ENCODE results near the gene ALG8.
"Not testable (repeated sequence)": the region's sequence is repeated elsewhere in the genome, so short reads cannot be mapped to it uniquely, and the experiment has no call there.

ALG8 gene

DNA sequence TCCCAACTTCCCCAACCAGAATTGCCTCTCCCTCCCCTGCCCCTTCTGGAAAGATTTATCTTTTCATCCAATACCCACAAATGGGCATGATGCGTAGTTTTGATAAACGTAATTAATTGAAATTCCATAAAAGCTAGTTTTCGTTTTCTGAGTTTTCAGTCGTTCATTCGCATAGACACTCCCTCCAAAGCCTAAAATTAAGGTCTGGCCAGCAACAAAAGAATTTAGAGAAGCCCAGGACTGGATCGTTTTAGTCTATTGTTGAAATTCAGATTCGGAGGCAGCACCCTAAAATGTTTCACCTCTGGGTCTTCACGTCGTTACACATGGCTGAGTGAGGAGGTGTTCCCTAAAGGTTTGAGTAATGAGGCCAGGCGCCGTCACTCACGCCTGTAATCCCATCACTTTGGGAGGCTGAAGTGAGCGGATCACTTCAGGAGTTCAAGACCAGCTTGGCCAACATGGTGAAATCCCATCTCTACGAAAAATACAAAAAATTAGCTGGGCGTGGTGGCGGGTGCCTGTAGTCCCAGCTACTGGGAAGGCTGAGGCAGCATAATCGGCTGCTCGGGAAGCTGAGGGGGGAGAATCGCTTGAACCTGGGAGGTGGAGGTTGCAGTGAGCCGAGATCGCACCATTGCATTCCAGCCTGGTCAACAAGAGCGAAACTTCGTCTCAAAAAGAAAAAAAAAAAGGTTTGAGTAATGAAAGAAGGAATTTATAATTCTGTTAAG is 59.2 kb downstream of the ALG8 start:
- DNase-seq: no peak
- in situ Hi-C loops (cut with HindIII; ENCODE audit: low pct_ligation_motif_present, low pct_unique_long_range_greater_than_20kb, low sequenced_read_pairs): no loop called here

- in situ Hi-C loops (cut with HindIII; ENCODE audit: low pct_ligation_motif_present, low pct_unique_long_range_greater_than_20kb, low sequenced_read_pairs): no loop called here
- peak; percentile 75 for DNase-seq
Observed at GRCh38 chr11:78079232-78080083, 60.0 kb downstream of the ALG8 start, which contains the start of gene NDUFC2. Gene NDUFC2 (minus strand): TSS chr11:78079862. CDS start chr11:78079744, 118 bp downstream.

DNA sequence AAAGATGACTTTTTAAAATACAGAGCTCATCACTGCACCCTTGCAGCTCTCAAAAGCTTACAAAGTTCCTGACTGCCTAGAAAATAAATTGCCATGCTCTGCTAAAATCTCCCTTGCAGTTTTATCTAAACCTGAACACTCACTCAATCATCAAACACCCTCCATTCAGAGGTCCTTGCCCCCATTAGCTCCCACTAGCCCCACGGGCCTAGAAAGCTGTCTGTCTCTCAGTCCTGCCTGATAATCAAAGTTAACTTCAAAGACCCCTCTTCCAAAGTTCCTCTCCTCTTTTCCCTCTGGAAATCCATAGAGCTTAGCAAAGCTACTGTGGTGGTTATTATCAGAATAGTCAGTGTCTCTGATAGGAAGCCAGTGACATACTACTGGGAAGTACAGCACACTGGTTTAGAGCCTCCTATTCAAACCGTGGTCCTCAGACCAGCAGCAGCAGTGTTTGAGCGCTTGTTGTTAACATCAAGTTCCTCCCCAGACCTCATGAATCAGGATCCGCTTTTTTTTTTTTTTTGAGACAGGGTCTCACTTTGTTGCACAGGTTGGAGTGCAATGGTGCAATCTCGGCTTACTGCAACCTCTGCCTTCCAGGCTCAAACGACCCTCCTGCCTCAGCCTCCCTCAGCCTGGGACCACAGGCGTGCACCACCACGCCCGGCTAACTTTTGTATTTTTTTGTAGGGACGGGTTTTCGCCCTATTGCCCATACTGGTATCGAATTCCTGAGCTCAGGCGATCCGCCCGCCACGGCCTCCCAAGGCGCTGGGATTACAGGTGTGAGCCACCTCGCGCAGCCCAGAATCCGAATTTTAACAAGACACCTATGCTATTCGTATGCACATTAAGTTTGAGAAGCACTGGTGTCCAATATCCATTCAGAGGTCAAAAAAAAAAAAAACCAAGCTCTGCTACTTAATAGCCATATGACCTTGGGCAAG is 60.9 kb downstream of the ALG8 start:
- in situ Hi-C loops (cut with HindIII; ENCODE audit: low pct_ligation_motif_present, low pct_unique_long_range_greater_than_20kb, low sequenced_read_pairs): no loop called here
- DNase-seq: no peak

GRCh38 chr11:78077592-78077991 is 61.8 kb downstream of the ALG8 start:
- in situ Hi-C loops (cut with HindIII; ENCODE audit: low pct_ligation_motif_present, low pct_unique_long_range_greater_than_20kb, low sequenced_read_pairs); DNase-seq: not testable (repeated sequence)

DNA sequence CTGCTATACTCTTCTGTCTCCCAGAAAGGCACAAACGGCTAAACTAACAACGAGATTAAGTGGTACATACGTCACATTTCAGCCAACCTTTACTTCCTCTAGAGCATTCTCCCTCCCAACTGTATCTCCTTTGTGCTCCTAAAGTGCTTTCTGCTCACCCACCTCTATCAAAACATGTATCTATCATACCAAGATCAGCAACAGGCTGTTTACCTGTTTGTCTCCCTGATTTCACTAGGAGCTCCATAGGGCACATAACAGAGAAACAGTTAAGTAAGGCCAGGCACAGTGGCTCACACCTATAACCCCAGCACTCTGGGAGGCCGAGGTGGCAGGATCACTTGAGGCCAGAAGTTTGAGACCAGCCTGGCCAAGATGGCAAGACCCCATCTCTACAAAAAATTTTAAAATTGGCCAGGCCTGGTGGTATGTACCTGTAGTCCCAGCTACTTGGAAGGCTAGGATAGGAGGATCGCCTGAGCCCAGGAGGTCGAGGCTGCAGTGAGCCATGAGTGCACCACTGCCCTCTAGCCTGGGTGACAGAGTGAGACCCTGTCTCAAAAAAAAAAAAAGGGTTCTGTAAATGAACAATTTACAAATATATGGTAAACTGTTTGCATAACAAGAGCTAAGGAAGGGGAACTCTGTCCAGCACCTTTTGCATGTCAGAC is 62.6 kb downstream of the ALG8 start:
- no peak for DNase-seq
- in situ Hi-C loops (cut with HindIII; ENCODE audit: low pct_ligation_motif_present, low pct_unique_long_range_greater_than_20kb, low sequenced_read_pairs): no loop called here

GRCh38 chr11:78074756-78075155 is 64.7 kb downstream of the ALG8 start:
- no peak for DNase-seq
- in situ Hi-C loops (cut with HindIII; ENCODE audit: low pct_ligation_motif_present, low pct_unique_long_range_greater_than_20kb, low sequenced_read_pairs): no loop called here

DNA sequence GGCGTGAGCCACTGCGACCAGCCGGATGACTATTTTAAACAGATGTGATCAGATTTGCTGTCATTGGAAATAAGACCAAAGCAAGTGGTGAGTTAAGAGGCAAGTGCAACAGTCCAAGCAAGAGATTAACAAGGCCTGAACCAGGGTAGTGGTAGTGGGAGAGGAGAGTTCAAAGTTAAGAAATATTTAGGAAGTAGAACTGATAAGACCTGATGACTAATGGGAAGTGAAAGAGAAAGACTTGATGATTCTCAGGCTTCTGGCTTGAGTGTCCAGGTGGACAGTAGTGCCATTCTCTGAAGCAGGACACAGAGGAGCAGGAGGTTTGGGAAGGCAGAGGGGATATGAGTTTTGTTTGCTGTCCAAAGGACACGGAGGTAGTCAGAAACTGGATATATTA is 67.0 kb downstream of the ALG8 start:
- in situ Hi-C loops (cut with HindIII; ENCODE audit: low pct_ligation_motif_present, low pct_unique_long_range_greater_than_20kb, low sequenced_read_pairs): no loop called here
- DNase-seq: no peak

DNA sequence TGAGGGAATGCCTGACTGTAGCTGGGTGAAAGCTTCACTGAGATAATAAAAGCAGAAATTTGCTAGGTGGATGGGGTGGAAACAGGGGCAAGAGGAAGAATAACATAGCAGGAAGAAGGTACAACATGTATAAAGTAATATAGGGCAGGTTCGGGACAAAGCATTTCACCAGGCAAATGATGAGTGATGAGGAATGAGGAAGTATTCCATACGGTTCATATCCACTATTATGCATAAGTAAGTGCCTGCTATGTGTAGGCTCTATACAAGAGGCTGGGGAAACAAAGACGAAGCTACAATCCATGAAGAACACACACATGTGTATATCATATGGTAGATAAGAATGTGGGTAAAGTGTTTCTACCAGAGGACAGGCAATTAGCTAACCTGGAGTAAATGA is 67.7 kb downstream of the ALG8 start:
- in situ Hi-C loops (cut with HindIII; ENCODE audit: low pct_ligation_motif_present, low pct_unique_long_range_greater_than_20kb, low sequenced_read_pairs): no loop called here

GRCh38 chr11:78070621-78071020 is 68.8 kb downstream of the ALG8 start:
- no peak for DNase-seq
- in situ Hi-C loops (cut with HindIII; ENCODE audit: low pct_ligation_motif_present, low pct_unique_long_range_greater_than_20kb, low sequenced_read_pairs): no loop called here

More for the DNA sequence above, 67.7 kb downstream of the ALG8 start:
- no peak for DNase-seq

- DNase-seq: no peak
- in situ Hi-C loops (cut with HindIII; ENCODE audit: low pct_ligation_motif_present, low pct_unique_long_range_greater_than_20kb, low sequenced_read_pairs): no loop called here
Observed at GRCh38 chr11:78069465-78069864, 70.0 kb downstream of the ALG8 start.

- in situ Hi-C loops (cut with HindIII; ENCODE audit: low pct_ligation_motif_present, low pct_unique_long_range_greater_than_20kb, low sequenced_read_pairs): no loop called here
- no peak for DNase-seq
Observed at GRCh38 chr11:78067704-78068103, 71.7 kb downstream of the ALG8 start.

DNA sequence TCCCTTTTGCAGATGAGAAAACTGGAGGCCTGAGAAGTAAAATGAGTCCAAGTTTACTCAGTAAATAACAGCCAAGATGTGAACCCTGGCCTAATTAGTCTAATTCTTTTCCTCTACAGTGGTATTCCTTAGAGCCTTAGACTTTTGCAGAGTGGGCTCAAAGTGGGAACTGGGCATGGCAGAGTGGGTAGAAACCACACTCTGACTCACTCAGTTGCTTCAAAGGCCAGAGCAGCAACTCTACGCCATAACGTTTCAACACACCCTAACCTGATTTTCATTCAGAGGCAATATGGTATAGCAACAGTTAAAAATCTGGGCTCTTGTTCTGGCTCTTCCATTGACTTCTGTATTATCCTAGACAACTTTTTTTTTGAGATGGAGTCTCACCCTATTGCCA is 73.0 kb downstream of the ALG8 start:
- in situ Hi-C loops (cut with HindIII; ENCODE audit: low pct_ligation_motif_present, low pct_unique_long_range_greater_than_20kb, low sequenced_read_pairs): no loop called here

DNA sequence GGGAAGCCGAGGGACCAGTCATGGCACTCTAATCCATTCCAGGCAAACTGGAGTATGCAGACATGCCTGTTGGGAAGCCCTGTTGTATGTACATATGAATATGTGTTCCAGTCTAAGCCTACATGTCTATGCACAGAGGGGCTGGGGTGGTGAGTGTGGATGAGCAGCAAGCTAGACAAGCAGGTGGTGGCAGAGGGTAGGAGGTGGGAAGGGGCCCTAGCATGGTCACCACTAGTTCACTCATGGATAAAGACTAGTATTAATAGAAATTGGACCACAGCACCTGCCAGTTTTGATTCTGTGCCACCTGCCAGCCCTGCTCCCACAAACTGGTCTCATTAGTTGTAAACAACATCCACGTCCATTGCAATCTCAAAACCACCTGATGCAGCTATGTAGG is 74.2 kb downstream of the ALG8 start:
- in situ Hi-C loops (cut with HindIII; ENCODE audit: low pct_ligation_motif_present, low pct_unique_long_range_greater_than_20kb, low sequenced_read_pairs): no loop called here
- no peak for DNase-seq

More for the DNA sequence above, 73.0 kb downstream of the ALG8 start:
- DNase-seq: no peak

DNA sequence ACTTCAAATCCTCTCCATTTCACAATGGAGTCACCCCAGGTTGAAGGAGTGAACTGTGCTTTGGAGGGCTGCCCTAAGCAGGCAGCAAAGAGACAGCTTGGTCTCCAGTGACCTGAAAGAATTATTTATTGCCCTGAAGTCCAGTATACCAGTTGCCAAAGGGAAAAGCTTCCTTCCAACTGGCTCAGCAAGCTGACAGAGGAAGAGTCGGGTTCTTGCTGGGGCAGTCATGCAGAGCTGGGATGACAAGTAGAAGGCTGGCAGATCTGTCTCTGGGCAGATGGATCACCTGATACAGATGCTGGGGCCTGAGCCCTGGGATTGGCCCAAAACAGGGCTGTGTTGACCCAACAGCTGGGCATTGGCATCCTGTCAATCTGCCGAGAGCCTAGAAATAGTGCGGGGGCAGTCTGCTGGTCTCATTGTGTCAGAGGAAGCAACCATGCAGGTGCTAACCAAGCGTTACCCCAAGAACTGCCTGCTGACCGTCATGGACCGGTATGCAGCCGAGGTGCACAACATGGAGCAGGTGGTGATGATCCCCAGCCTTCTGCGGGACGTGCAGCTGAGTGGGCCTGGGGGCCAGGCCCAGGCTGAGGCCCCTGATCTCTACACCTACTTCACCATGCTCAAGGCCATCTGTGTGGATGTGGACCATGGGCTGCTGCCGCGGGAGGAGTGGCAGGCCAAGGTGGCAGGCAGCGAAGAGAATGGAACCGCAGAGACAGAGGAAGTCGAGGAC is 75.8 kb downstream of the ALG8 start, which contains the start of gene THRSP:
THRSP (plus strand) TSS at position 422 of the 742 bp plus-strand sequence; CDS start at position 443, 21 bp downstream.
- in situ Hi-C loops (cut with HindIII; ENCODE audit: low pct_ligation_motif_present, low pct_unique_long_range_greater_than_20kb, low sequenced_read_pairs): no loop called here
- DNase-seq: no peak

DNA sequence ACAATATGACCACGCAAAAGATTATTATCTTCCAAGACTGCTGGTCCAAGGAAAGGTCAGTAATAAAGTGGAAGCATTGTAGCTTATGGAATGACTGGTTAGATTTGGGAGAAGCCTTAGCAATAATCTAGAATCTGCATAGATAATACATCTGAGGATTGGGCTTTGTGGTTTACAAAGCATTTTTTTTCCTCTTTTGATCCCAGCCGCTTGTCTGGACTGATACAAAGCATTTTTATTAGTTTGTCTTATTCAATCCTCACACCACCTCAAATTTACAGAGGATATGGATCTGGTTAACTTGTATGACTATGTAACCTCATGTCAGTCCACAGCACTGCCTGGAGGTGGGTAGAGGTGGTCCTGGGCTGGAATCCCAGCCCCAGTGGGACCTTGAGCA is 76.8 kb downstream of the ALG8 start:
- no peak for DNase-seq
- in situ Hi-C loops (cut with HindIII; ENCODE audit: low pct_ligation_motif_present, low pct_unique_long_range_greater_than_20kb, low sequenced_read_pairs): no loop called here

GRCh38 chr11:78061921-78062311 is 77.5 kb downstream of the ALG8 start:
- no peak for DNase-seq
- in situ Hi-C loops (cut with HindIII; ENCODE audit: low pct_ligation_motif_present, low pct_unique_long_range_greater_than_20kb, low sequenced_read_pairs): no loop called here

DNA sequence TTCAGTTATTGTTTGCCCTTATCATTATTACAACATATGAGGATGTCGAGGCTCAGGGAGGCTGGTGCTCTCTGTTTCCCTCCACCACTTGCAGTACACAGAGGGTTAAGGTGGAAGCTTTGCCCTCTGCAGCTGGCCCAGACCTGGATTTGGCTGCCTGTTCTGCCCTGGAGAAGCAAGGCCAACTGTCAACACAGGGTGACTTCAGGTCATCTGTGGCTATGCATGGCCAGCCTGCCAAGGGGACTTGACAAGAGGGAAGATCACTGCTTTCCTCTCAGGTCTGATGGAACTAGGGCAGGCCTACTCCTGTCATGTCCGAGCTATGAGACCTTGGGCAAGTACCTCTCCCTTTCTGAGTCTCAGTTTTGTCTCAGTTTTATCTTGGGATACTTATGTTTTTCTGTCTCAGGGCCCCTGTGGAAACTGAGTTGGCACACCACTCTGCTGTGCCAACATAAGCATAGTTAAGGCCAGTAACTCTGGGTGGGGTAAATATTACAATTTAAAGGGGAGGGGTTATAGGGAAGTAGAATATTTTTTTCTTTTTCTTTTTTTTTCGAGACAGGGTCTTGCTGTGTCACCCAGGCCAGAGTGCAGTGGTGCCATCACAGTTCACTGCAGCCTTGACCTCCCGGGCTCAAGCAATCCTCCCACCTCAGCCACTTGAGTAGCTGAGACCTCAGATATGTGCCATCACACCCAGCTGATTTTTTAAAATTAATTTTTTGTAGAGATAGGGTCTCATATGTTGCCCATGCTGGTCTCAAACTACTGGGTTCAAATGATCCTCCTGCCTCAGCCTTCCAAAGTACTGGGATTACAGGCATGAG is 78.1 kb downstream of the ALG8 start:
- no peak for DNase-seq
- in situ Hi-C loops (cut with HindIII; ENCODE audit: low pct_ligation_motif_present, low pct_unique_long_range_greater_than_20kb, low sequenced_read_pairs): no loop called here

Measured in ACHN (cell line).